Prostate gland (tissue), 2 donors: Measurements from ENCODE around the gene CCDC69.

ENCODE experiments used
- POLR2A ChIP-seq: fragments of 450-650 bp; IDR thresholded peaks from one replicate; pipeline ENCODE4 v1.6.1; 2016; ENCODE audit warnings: antibody characterized with exemption, mild to moderate bottlenecking
- POLR2AphosphoS5 ChIP-seq: sonication (generic); formaldehyde crosslinking; IDR thresholded peaks from one replicate; pipeline ENCODE4 v1.6.1; 2017; ENCODE audit warnings: antibody characterized with exemption
- TF ChIP-seq, protein P1 (sequence below), 4 experiments: fragments of 200-600 bp in 2 of 4; fragments of 450-650 bp in 2 of 4; sonication (generic) in 2 of 4; IDR thresholded peaks; 1 replicate in 3 of 4; 2 replicates in 1 of 4; pipeline ENCODE4 v1.5.1; 2016 to 2019; ENCODE audit warnings: antibody characterized with exemption in 4 of 4, mild to moderate bottlenecking in 2 of 4, moderate library complexity in 2 of 4

DNA sequence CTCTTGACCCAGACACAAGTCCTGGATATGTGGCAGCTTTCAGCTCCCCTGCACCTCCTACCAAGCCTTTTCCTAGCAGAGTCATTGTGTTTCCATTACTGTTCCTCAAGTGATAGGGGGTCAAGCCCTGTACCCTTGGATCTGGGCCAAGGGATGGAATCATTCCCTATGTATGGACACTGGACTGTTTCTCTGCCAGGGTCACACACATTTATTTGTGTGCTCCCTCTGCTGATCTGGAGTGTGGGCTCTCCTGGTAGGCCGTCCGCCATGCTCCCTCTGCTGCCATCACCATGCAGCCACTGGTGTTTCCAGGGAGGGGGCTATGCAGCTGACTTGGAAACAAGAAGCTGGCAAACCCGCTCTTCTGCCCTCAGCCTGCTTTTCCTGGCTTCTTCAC lies 38.6 kb upstream of the CCDC69 start:
- TF ChIP-seq, protein P1, sequence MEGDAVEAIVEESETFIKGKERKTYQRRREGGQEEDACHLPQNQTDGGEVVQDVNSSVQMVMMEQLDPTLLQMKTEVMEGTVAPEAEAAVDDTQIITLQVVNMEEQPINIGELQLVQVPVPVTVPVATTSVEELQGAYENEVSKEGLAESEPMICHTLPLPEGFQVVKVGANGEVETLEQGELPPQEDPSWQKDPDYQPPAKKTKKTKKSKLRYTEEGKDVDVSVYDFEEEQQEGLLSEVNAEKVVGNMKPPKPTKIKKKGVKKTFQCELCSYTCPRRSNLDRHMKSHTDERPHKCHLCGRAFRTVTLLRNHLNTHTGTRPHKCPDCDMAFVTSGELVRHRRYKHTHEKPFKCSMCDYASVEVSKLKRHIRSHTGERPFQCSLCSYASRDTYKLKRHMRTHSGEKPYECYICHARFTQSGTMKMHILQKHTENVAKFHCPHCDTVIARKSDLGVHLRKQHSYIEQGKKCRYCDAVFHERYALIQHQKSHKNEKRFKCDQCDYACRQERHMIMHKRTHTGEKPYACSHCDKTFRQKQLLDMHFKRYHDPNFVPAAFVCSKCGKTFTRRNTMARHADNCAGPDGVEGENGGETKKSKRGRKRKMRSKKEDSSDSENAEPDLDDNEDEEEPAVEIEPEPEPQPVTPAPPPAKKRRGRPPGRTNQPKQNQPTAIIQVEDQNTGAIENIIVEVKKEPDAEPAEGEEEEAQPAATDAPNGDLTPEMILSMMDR (IDR thresholded peaks at IDR 0.05) = no peak
- TF ChIP-seq POLR2A = no peak
- TF ChIP-seq POLR2AphosphoS5 = no peak
